ENCODE measurements around the gene MTHFD1. TPM values are rescaled to one million over a fixed set of nuclear protein-coding genes. Genes with fewer than 3 reads are reported as not detected.

MTHFD1 gene
- total RNA-seq, 1 donor from 2014 or later = 47.1 TPM

DNA sequence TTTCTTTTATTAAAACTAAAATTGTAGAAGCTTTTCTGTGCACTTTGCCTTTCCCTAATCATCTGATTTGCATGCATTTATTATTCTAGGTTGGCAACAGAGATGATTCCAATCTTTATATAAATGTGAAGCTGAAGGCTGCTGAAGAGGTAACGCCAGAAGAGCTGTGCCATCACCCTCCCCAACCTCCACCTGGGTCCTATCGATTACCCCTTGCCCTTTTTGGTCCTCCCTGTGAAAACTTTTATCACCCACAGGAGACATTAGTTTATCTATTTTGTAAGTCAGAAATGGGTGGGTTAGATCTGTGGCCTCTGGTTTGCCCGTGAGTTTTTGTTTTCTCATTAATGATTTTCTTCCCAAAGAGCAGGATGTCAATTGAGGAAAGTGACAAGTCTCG, 22.8 kb downstream of the MTHFD1 start:
- DNase-seq (no peak), ATAC-seq (no peak)
- Histone ChIP-seq H3K36me3 (peaks cover 24% of the 10 kb centered on the region), H3K27me3 (no peaks in the 10 kb centered on the region), H3K27ac (no peak overlapping the region), H3K9me3 (no peaks in the 10 kb centered on the region), H3K4me3 (no peak overlapping the region), H3K4me1 (no peaks in the 10 kb centered on the region)
- intact Hi-C loops (cut with DNase I) = no loop called here
- TF ChIP-seq, protein P1, sequence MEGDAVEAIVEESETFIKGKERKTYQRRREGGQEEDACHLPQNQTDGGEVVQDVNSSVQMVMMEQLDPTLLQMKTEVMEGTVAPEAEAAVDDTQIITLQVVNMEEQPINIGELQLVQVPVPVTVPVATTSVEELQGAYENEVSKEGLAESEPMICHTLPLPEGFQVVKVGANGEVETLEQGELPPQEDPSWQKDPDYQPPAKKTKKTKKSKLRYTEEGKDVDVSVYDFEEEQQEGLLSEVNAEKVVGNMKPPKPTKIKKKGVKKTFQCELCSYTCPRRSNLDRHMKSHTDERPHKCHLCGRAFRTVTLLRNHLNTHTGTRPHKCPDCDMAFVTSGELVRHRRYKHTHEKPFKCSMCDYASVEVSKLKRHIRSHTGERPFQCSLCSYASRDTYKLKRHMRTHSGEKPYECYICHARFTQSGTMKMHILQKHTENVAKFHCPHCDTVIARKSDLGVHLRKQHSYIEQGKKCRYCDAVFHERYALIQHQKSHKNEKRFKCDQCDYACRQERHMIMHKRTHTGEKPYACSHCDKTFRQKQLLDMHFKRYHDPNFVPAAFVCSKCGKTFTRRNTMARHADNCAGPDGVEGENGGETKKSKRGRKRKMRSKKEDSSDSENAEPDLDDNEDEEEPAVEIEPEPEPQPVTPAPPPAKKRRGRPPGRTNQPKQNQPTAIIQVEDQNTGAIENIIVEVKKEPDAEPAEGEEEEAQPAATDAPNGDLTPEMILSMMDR (IDR thresholded peaks at IDR 0.05) = no peak

DNA sequence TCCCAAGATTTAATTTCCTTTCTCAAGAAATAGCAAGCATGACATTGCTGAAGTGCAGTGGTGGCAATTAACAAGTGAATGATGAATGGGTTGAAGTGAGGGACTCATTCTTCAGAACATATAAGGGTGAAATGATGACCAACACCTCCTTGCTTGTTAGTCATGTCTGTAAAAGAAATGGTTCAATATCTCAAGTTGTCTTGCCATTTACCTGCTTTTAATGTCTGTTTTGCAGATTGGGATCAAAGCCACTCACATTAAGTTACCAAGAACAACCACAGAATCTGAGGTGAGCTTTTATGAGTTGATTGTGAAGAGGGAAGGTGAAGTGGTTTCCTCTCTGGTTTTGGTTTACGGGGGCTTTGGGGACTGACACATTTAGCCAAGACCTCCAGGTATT, 24.1 kb downstream of the MTHFD1 start:
- intact Hi-C loops (cut with DNase I) = no loop called here
- H3K36me3 ChIP-seq = peaks cover 35% of the 10 kb centered on the region
- no peaks in the 10 kb centered on the region for H3K4me1 ChIP-seq
- TF ChIP-seq, protein P1 (IDR thresholded peaks at IDR 0.05) = no peak
- no peak overlapping the region for H3K4me3 ChIP-seq
- ATAC-seq = no peak
- no peak for DNase-seq
- no peaks in the 10 kb centered on the region for H3K27me3 ChIP-seq
- H3K9me3 ChIP-seq = no peaks in the 10 kb centered on the region
- H3K27ac ChIP-seq = no peak overlapping the region

DNA sequence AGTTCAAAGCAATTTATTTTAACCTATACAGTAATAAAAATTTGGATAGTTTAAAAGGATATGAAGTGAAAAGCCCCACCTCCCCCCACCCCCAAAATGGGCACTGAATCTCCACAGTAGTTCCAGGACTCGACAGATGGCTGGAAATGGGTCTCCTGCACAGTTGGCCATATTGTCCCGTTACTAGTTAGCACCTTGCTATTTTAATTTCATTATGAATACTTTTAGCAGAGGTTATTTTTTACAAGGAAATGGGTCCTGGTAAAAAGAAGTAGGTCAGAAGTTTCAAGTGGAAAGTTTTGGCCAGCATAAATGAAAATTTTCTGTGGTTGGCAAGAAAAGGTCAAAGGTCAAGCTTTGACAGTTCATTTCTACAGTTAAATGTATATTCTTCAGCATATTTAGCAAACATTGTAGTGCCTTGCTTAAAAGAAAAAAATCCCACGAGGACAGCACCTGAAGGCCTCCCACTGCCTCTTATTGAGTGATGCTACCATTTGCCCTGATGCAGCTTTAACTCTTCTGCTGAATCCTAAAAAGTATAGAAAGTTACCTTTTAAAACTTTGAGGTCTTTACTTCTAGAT, 28.3 kb downstream of the MTHFD1 start:
- no peak overlapping the region for H3K27ac ChIP-seq
- no peaks in the 10 kb centered on the region for H3K4me1 ChIP-seq
- DNase-seq (no peak), ATAC-seq (no peak)
- TF ChIP-seq, protein P1 (IDR thresholded peaks at IDR 0.05) = no peak
- no peaks in the 10 kb centered on the region for H3K9me3 ChIP-seq
- H3K36me3 ChIP-seq = peaks cover 63% of the 10 kb centered on the region
- no peaks in the 10 kb centered on the region for H3K27me3 ChIP-seq
- no peak overlapping the region for H3K4me3 ChIP-seq
- intact Hi-C loops (cut with DNase I) = no loop called here

DNA sequence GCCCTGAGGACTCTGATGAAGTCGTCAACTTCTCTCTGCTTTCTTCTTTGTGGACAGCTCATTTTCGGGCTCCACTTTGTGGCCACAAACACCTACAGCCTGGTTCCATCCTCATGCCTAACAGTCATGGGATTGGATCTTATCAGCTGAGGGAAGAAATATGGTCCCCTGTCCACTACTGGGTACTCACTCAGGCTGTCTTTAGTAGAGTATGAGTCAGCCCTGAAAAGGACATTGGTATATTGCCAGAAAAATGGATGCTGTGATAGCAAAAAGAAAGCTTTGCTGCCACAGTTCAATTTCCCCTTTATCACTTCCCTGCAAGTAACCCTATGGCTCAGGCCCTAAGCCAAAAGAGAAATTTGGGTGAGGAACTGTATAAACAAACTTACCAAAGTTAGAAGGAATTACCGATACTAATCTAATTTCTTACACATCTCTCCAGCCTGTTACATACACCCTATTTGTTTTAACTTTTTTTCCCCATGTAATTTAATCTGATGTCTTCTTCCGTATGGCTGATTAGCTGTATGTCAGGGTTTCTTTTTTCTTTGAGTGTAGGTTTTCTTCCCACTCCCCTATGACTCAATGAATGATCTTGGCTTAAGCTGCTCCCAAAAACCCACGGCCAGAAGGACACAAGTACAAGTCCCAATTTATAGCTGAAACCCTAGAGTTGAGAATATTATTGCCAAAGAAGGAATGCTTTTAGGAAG, 29.1 kb downstream of the MTHFD1 start:
- H3K9me3 ChIP-seq = no peaks in the 10 kb centered on the region
- H3K36me3 ChIP-seq = peaks cover 69% of the 10 kb centered on the region
- H3K27me3 ChIP-seq = no peaks in the 10 kb centered on the region
- H3K4me1 ChIP-seq = no peaks in the 10 kb centered on the region
- DNase-seq (no peak), ATAC-seq (peak; percentile 66)
- TF ChIP-seq, protein P1 (IDR thresholded peaks at IDR 0.05) = no peak
- intact Hi-C loops (cut with DNase I) = no loop called here
- H3K27ac ChIP-seq = no peak overlapping the region
- no peak overlapping the region for H3K4me3 ChIP-seq

DNA sequence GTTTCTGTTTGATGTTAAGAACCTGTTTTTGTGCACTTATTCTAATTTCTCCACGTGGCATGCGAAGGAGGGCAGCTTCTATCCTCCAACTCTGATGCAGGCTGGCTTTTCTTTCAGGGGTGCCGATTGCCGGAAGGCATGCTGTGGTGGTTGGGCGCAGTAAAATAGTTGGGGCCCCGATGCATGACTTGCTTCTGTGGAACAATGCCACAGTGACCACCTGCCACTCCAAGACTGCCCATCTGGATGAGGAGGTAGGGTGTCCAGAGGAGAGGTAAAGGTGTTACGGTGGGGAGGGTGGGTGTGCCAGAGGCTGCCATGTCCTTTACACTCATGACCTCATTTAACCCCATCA, 29.6 kb downstream of the MTHFD1 start:
- Histone ChIP-seq H3K9me3 (no peaks in the 10 kb centered on the region), H3K4me1 (no peaks in the 10 kb centered on the region), H3K27ac (no peak overlapping the region), H3K4me3 (no peak overlapping the region), H3K27me3 (no peaks in the 10 kb centered on the region), H3K36me3 (peaks cover 69% of the 10 kb centered on the region)
- DNase-seq (no peak), ATAC-seq (no peak)
- intact Hi-C loops (cut with DNase I) = no loop called here
- TF ChIP-seq, protein P1 (IDR thresholded peaks at IDR 0.05) = no peak
